A549 (cell line): ENCODE measurements around the gene N4BP2L2. TPM values are rescaled to one million over a fixed set of nuclear protein-coding genes. Genes with fewer than 3 reads are reported as not detected.

ENCODE experiments used
- ATAC-seq, 2 experiments: fragments of 200-7000 bp in 1 of 2; fragments of >200 bp in 1 of 2; cut with Nextera tagmentation in 1 of 2; cut with Tn5 transposase in 1 of 2; 3 replicates each; pipeline versions ENCODE4 v1.8.0 to v1.9.1; 2018 to 2020; ENCODE audit warnings: mild to moderate bottlenecking in 1 of 2, moderate library complexity in 1 of 2
- CTCF ChIA-PET: fragments of 300-600 bp; sonication (Branson Sonifier 250); formaldehyde crosslinking; extraction: SDS; loops from one replicate; lab custom pipeline; 2021; ENCODE audit warnings: antibody characterized with exemption, inconsistent platforms; lab: Yijun Ruan, JAX
- POLR2A ChIA-PET: fragments of 350-600 bp; formaldehyde crosslinking; extraction: SDS; loops from one replicate; lab custom pipeline; 2021; ENCODE audit warnings: antibody characterized with exemption, inconsistent platforms; lab: Yijun Ruan, JAX
- DNase-seq, 2 experiments: peaks; one replicate each; pipeline versions ENCODE4 v3.0.0 to v3.0.0-alpha.2; 2011 to 2016; ENCODE audit warnings: low read depth in 1 of 2, low spot score in 1 of 2
- FAIRE-seq: peaks from 2 replicates; lab custom pipeline; 2011; peaks lifted over from hg19 to GRCh38; lab: Jason Lieb, UNC
- H3K27ac ChIP-seq, 2 experiments: fragments of >200 bp; sonication (Bioruptor Twin); formaldehyde crosslinking; 3 replicates each; pipeline ENCODE4 v1.5.1; 2016 to 2017
- H3K4me1 ChIP-seq: fragments of >200 bp; sonication (Bioruptor Twin); formaldehyde crosslinking; 3 replicates; pipeline ENCODE4 v1.6.1; 2016
- H3K4me2 ChIP-seq: fragments of >200 bp; sonication (Bioruptor Twin); formaldehyde crosslinking; 3 replicates; pipeline ENCODE4 v1.6.1; 2016
- H3K4me3 ChIP-seq: fragments of >200 bp; sonication (Bioruptor Twin); formaldehyde crosslinking; 3 replicates; pipeline ENCODE4 v1.5.1; 2016
- H3K9me3 ChIP-seq: fragments of >200 bp; sonication (Bioruptor Twin); formaldehyde crosslinking; 3 replicates; pipeline ENCODE4 v1.6.1; 2016
- CBX2 ChIP-seq: fragments of 200-600 bp; sonication (generic); IDR thresholded peaks from 2 replicates; pipeline ENCODE4 v1.6.1; 2016; ENCODE audit warnings: low read depth, mild to moderate bottlenecking, borderline replicate concordance
- CHD2 ChIP-seq: fragments of 150-350 bp; IDR thresholded peaks from 2 replicates; pipeline ENCODE4 v1.6.1; 2014; ENCODE audit warnings: low read length; ENCODE audit not compliant: partially characterized antibody
- CHD4 ChIP-seq: fragments of 200-600 bp; sonication (generic); IDR thresholded peaks from 2 replicates; pipeline ENCODE4 v1.6.1; 2016; ENCODE audit warnings: antibody characterized with exemption, mild to moderate bottlenecking, borderline replicate concordance
- EHF ChIP-seq: fragments of 250-450 bp; sonication (Bioruptor Pico); IDR thresholded peaks from 2 replicates; pipeline ENCODE4 v1.5.0; 2020; ENCODE audit warnings: mild to moderate bottlenecking
- GATA3 ChIP-seq: IDR thresholded peaks from 2 replicates; pipeline ENCODE4 v1.6.1; 2012; ENCODE audit warnings: borderline replicate concordance
- HDAC2 ChIP-seq: fragments of 200-600 bp; sonication (generic); IDR thresholded peaks from 2 replicates; pipeline ENCODE4 v1.6.1; 2016
- HOXB13 ChIP-seq: fragments of 250-450 bp; sonication (Bioruptor Pico); IDR thresholded peaks from 2 replicates; pipeline ENCODE4 v1.5.0; 2020; ENCODE audit warnings: low read depth, mild to moderate bottlenecking, moderate library complexity
- JUN ChIP-seq, 2 experiments: fragments of >200 bp; sonication (Bioruptor Twin); formaldehyde crosslinking; IDR thresholded peaks; 2 replicates in 1 of 2; 3 replicates in 1 of 2; pipeline ENCODE4 v1.6.1; 2016 to 2017
- JUNB ChIP-seq: fragments of >200 bp; sonication (Bioruptor Twin); formaldehyde crosslinking; IDR thresholded peaks from 2 replicates; pipeline ENCODE4 v1.6.1; 2016
- KDM5A ChIP-seq: fragments of 200-600 bp; sonication (generic); IDR thresholded peaks from 2 replicates; pipeline ENCODE4 v1.6.1; 2016; ENCODE audit warnings: antibody characterized with exemption, mild to moderate bottlenecking
- NPAS2 ChIP-seq: fragments of 250-450 bp; sonication (Bioruptor Pico); IDR thresholded peaks from 2 replicates; pipeline ENCODE4 v1.8.0; 2022; ENCODE audit warnings: mild to moderate bottlenecking, moderate library complexity, borderline replicate concordance
- NR3C1 ChIP-seq: fragments of >200 bp; sonication (Bioruptor Twin); formaldehyde crosslinking; IDR thresholded peaks from 3 replicates; pipeline ENCODE4 v1.6.1; 2017
- POLR2A ChIP-seq: IDR thresholded peaks from 2 replicates; pipeline ENCODE4 v1.6.1; 2012; ENCODE audit warnings: mild to moderate bottlenecking, low read length
- RAD21 ChIP-seq, 2 experiments: fragments of >200 bp in 1 of 2; sonication (Bioruptor Twin) in 1 of 2; formaldehyde crosslinking in 1 of 2; IDR thresholded peaks in 1 of 2; conservative IDR thresholded peaks in 1 of 2; 2 replicates in 1 of 2; 3 replicates in 1 of 2; pipeline ENCODE4 v1.6.1; 2012 to 2018; ENCODE audit warnings: inconsistent platforms in 1 of 2
- RARB ChIP-seq: fragments of 250-450 bp; sonication (Bioruptor Pico); IDR thresholded peaks from 2 replicates; pipeline ENCODE4 v1.8.0; 2021; ENCODE audit warnings: mild to moderate bottlenecking, moderate library complexity
- RCOR1 ChIP-seq: fragments of 150-350 bp; IDR thresholded peaks from 2 replicates; pipeline ENCODE4 v1.6.1; 2014; ENCODE audit warnings: antibody characterized with exemption, low read length, low read depth
- RFX5 ChIP-seq: fragments of 450-650 bp; IDR thresholded peaks from 2 replicates; pipeline ENCODE4 v1.7.1; 2014; ENCODE audit warnings: antibody characterized with exemption, mild to moderate bottlenecking, moderate library complexity
- RNF2 ChIP-seq: fragments of 200-600 bp; sonication (generic); IDR thresholded peaks from 2 replicates; pipeline ENCODE4 v1.6.1; 2016; ENCODE audit warnings: low read depth, mild to moderate bottlenecking, antibody characterized with exemption, moderate library complexity, borderline replicate concordance
- SMC3 ChIP-seq: fragments of >200 bp; sonication (Bioruptor Twin); formaldehyde crosslinking; IDR thresholded peaks from 3 replicates; pipeline ENCODE4 v1.6.1; 2018; ENCODE audit warnings: inconsistent platforms
- SREBF2 ChIP-seq: fragments of 450-650 bp; IDR thresholded peaks from 2 replicates; pipeline ENCODE4 v1.6.1; 2014; ENCODE audit warnings: mild to moderate bottlenecking, moderate library complexity
- TFCP2L1 ChIP-seq: fragments of 250-450 bp; sonication (Bioruptor Pico); IDR thresholded peaks from 2 replicates; pipeline ENCODE4 v1.5.0; 2021; ENCODE audit warnings: mild to moderate bottlenecking
- ZC3H11A ChIP-seq: fragments of 450-650 bp; IDR thresholded peaks from 2 replicates; pipeline ENCODE4 v1.6.1; 2014; ENCODE audit warnings: antibody characterized with exemption, mild to moderate bottlenecking
- ZFP36 ChIP-seq: fragments of 450-650 bp; IDR thresholded peaks from 2 replicates; pipeline ENCODE4 v1.6.1; 2014; ENCODE audit warnings: borderline replicate concordance; ENCODE audit not compliant: partially characterized antibody
- ZSCAN20 ChIP-seq: fragments of 250-450 bp; sonication (Bioruptor Pico); IDR thresholded peaks from 2 replicates; pipeline ENCODE4 v1.8.0; 2022; ENCODE audit warnings: mild to moderate bottlenecking, moderate library complexity
- WGBS: methylation state at CpG from one replicate; pipeline ENCODE4 v1.1.6; 2017; ENCODE audit errors: missing lambda C conversion rate; 5-methylcytosine and 5-hydroxymethylcytosine counted together
- polyA plus RNA-seq, 4 experiments: library from polyadenylated mRNA; depleted of rRNA in 3 of 4; stranded (reverse); fragments of >200 nt; fragmentation: RNase III in 1 of 4; extraction: RNeasy Plus Mini Kit Qiagen cat#74134 plus additional on column Dnase treatment in 1 of 4; gene quantifications; 2 replicates in 3 of 4; 3 replicates in 1 of 4; pipeline ENCODE4 v1.2.3, GENCODE V29; 2011 to 2017
- TF ChIP-seq, protein P1 (sequence below): fragments of 200-600 bp; sonication (generic); IDR thresholded peaks from 2 replicates; pipeline ENCODE4 v1.6.1; 2016; ENCODE audit warnings: antibody characterized with exemption, mild to moderate bottlenecking, moderate library complexity
- TF ChIP-seq, protein P2 (sequence below): fragments of 250-450 bp; sonication (Bioruptor Pico); IDR thresholded peaks from 2 replicates; pipeline ENCODE4 v1.5.0; 2021; ENCODE audit warnings: mild to moderate bottlenecking, moderate library complexity, borderline replicate concordance
- TF ChIP-seq, protein P3 (sequence below): IDR thresholded peaks from 2 replicates; pipeline ENCODE4 v1.6.1; 2012; ENCODE audit warnings: low read depth, borderline replicate concordance
- TF ChIP-seq, protein P4 (sequence below): fragments of 150-350 bp; IDR thresholded peaks from 2 replicates; pipeline ENCODE4 v1.6.1; 2014; ENCODE audit warnings: low read depth, mild to moderate bottlenecking, low read length
- TF ChIP-seq, protein P5 (sequence below): fragments of >200 bp; sonication (Bioruptor Twin); formaldehyde crosslinking; IDR thresholded peaks from 2 replicates; pipeline ENCODE4 v1.6.1; 2016

Gene N4BP2L2
- polyA plus RNA-seq, 2 of the 4 experiments (the other 2 are of a cell fraction) = 29.3 to 56.2 TPM

DNA sequence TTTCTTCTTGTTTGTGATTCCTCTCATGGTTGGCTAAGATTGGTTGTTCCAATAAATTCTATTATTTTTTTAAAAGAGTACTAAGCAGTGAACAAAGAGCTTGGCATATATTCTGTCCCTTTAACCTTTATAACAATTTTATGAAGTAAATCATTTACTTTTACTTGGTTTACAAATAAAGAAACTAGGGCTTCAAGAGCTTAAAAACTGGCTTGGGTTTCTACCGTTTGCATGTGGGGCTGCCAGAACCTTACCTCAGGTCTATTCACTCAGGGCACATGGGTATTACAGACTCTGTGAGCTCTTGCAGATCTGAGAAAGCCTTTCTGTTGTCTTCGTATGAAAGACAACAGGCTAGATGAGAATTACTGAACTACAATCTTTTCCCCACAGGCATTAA lies 124.0 kb downstream of the N4BP2L2 start (continued):
- TF ChIP-seq, protein P1, sequence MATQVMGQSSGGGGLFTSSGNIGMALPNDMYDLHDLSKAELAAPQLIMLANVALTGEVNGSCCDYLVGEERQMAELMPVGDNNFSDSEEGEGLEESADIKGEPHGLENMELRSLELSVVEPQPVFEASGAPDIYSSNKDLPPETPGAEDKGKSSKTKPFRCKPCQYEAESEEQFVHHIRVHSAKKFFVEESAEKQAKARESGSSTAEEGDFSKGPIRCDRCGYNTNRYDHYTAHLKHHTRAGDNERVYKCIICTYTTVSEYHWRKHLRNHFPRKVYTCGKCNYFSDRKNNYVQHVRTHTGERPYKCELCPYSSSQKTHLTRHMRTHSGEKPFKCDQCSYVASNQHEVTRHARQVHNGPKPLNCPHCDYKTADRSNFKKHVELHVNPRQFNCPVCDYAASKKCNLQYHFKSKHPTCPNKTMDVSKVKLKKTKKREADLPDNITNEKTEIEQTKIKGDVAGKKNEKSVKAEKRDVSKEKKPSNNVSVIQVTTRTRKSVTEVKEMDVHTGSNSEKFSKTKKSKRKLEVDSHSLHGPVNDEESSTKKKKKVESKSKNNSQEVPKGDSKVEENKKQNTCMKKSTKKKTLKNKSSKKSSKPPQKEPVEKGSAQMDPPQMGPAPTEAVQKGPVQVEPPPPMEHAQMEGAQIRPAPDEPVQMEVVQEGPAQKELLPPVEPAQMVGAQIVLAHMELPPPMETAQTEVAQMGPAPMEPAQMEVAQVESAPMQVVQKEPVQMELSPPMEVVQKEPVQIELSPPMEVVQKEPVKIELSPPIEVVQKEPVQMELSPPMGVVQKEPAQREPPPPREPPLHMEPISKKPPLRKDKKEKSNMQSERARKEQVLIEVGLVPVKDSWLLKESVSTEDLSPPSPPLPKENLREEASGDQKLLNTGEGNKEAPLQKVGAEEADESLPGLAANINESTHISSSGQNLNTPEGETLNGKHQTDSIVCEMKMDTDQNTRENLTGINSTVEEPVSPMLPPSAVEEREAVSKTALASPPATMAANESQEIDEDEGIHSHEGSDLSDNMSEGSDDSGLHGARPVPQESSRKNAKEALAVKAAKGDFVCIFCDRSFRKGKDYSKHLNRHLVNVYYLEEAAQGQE = no peak
- TF ChIP-seq, all 56 proteins: peak for 0

DNA sequence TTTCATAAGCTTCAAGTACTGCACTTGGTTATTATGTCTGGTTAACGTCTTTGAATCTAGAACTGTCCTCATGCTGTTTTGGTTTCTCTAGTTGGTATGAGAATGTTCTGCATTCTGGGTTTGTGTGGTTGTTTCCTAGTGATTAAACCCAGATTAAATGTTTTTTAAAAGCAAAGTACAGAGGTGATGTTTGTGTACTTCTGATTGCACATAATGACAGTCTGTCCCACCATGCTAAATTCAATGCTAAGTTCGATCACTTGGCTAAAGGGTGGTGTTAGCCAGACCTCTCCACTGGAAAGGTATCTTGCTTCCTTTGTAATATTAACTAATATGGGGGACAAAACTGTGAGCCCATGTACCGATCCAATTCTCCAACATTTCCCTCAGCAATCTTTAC lies 125.3 kb downstream of the N4BP2L2 start:
- 81% methylated on average over 3 of the region's 3 CpGs for WGBS
- CTCF ChIA-PET = no interaction called here

DNA sequence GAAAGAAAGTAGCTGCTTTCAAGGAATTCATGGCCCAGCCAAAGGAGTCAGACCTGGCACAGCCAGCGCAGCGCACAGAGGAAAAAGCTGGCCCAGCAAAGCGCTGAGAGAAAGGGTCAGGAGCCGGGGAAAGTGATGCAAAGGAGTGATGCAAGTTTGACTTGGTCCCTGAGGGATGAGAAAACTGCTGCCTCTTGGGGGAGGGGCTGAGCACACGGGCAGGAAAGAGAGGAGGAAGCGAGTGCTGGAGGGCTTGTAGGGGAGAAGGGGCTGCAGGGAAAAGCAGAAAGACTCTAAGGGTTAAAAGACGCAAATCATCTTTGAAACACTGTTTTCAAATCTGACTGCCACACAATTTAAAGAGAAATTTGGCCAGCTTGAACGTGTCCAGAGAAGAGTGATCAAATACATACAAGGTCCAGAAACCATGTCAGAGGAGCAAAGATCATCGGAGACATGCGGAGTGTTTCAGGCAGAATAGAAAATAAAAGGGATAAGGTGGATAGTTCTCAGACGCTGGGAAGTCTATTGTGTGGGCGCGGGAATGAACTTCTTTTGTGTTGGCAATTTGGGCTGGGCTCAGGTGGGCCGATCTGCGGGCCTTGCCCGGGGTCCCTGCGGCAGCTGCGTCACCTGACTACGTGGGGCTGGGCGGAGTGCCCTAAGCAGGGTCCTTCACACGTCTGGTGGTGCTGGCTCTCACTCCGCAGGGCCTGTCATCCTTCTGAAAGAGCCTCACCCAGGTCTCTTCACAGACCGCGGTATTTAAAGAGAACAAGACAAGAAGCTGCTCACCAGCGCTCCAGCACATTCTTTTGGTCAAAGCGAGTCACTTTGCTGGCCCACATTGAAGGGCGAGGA lies 128.8 kb downstream of the N4BP2L2 start:
- 84% methylated on average over 24 of the region's 27 CpGs for WGBS
- ChIA-PET POLR2A (no interaction called here), CTCF (no interaction called here)
- FAIRE-seq = no peak
- no peak overlapping the region for H3K4me2 ChIP-seq
- H3K9me3 ChIP-seq = no peaks in the 10 kb centered on the region
- no peak overlapping the region for H3K27ac ChIP-seq
- no peak overlapping the region for H3K4me3 ChIP-seq
- ATAC-seq = no peak
- TF ChIP-seq SMC3 (no peak), SREBF2 (no peak), JUN (IDR thresholded peaks at IDR 0.05) (no peak), JUNB (no peak), GATA3 (no peak), CHD2 (no peak), RARB (CRISPR knock-in tag) (no peak), HDAC2 (no peak), HOXB13 (CRISPR knock-in tag) (no peak), POLR2A (no peak), NR3C1 (no peak), ZFP36 (no peak), RFX5 (no peak), RCOR1 (no peak), CBX2 (no peak), ZSCAN20 (CRISPR knock-in tag) (no peak), RNF2 (no peak)
- TF ChIP-seq, protein P2, sequence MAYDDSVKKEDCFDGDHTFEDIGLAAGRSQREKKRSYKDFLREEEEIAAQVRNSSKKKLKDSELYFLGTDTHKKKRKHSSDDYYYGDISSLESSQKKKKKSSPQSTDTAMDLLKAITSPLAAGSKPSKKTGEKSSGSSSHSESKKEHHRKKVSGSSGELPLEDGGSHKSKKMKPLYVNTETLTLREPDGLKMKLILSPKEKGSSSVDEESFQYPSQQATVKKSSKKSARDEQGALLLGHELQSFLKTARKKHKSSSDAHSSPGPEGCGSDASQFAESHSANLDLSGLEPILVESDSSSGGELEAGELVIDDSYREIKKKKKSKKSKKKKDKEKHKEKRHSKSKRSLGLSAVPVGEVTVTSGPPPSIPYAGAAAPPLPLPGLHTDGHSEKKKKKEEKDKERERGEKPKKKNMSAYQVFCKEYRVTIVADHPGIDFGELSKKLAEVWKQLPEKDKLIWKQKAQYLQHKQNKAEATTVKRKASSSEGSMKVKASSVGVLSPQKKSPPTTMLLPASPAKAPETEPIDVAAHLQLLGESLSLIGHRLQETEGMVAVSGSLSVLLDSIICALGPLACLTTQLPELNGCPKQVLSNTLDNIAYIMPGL (CRISPR knock-in tag) = no peak
- TF ChIP-seq, protein P3, sequence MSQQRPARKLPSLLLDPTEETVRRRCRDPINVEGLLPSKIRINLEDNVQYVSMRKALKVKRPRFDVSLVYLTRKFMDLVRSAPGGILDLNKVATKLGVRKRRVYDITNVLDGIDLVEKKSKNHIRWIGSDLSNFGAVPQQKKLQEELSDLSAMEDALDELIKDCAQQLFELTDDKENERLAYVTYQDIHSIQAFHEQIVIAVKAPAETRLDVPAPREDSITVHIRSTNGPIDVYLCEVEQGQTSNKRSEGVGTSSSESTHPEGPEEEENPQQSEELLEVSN = no peak
- DNase-seq = no peak
- H3K4me1 ChIP-seq = no peaks in the 10 kb centered on the region

More for the DNA sequence above, 125.3 kb downstream of the N4BP2L2 start:
- no peak for TF ChIP-seq TFCP2L1
- TF ChIP-seq ZFP36 = no peak
- no peak for TF ChIP-seq RFX5
- no peak for TF ChIP-seq NPAS2 (CRISPR knock-in tag)
- no peak for TF ChIP-seq ZC3H11A
- no peak for TF ChIP-seq JUNB
- no peak for TF ChIP-seq CHD4
- TF ChIP-seq, protein P4, sequence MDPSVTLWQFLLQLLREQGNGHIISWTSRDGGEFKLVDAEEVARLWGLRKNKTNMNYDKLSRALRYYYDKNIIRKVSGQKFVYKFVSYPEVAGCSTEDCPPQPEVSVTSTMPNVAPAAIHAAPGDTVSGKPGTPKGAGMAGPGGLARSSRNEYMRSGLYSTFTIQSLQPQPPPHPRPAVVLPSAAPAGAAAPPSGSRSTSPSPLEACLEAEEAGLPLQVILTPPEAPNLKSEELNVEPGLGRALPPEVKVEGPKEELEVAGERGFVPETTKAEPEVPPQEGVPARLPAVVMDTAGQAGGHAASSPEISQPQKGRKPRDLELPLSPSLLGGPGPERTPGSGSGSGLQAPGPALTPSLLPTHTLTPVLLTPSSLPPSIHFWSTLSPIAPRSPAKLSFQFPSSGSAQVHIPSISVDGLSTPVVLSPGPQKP = no peak
- no peak for TF ChIP-seq NR3C1
- no peak for TF ChIP-seq KDM5A
- no peak for TF ChIP-seq RAD21 (conservative IDR thresholded peaks at IDR 0.05 in 1 of 2, IDR thresholded peaks at IDR 0.05 in 1 of 2)
- no peak for TF ChIP-seq ZSCAN20 (CRISPR knock-in tag)
- TF ChIP-seq EHF (CRISPR knock-in tag) = no peak
- TF ChIP-seq, protein P5, sequence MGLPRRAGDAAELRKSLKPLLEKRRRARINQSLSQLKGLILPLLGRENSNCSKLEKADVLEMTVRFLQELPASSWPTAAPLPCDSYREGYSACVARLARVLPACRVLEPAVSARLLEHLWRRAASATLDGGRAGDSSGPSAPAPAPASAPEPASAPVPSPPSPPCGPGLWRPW = no peak
- TF ChIP-seq, all 56 proteins: peak for 0
- no peak for FAIRE-seq
- no peak for ATAC-seq
- DNase-seq = no peak
- no peak overlapping the region for H3K4me2 ChIP-seq
- no peak overlapping the region for H3K27ac ChIP-seq
- POLR2A ChIA-PET = interaction anchor here (0.6 kb wide), 1 partner anchor 31 kb away, joined by 3 read pairs; no protein-coding TSS in a partner anchor
- H3K9me3 ChIP-seq = no peaks in the 10 kb centered on the region
- no peaks in the 10 kb centered on the region for H3K4me1 ChIP-seq
- H3K4me3 ChIP-seq = no peak overlapping the region
